ENCODE data around the gene LIME1.

The LIME1 gene

DNA sequence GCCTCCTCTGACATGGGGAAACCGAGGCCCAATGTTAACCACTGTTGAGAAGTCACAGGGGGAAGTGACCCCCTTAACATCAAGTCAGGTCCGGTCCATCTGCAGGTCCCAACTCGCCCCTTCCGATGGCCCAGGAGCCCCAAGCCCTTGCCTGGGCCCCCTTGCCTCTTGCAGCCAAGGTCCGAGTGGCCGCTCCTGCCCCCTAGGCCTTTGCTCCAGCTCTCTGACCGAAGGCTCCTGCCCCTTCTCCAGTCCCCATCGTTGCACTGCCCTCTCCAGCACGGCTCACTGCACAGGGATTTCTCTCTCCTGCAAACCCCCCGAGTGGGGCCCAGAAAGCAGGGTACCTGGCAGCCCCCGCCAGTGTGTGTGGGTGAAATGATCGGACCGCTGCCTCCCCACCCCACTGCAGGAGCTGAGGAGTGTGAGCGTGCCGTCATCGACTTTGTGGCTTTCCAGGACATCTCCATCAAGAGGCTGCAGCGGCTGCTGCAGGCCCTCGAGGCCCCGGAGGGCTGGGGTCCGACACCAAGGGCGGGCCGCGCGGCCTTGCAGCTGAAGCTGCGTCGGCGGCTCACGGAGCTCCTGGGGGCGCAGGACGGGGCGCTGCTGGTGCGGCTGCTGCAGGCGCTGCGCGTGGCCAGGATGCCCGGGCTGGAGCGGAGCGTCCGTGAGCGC, 38.5 kb upstream of the LIME1 start:
- Histone ChIP-seq H3K79me2 (peaks cover 41% of the 10 kb centered on the region), H3K4me2 (ENCODE audit: low read length) (no peak overlapping the region), H3K9ac (no peak overlapping the region), H2AFZ (no peak overlapping the region), H3K36me3 (ENCODE audit: control insufficient read depth, insufficient read depth, low read length) (no peaks in the 10 kb centered on the region), H3K4me3 (ENCODE audit: low read depth, low read length) (no peak overlapping the region), H3K27ac (no peak overlapping the region), H3K27me3 (ENCODE audit: control insufficient read depth, insufficient read depth, low read length) (no peaks in the 10 kb centered on the region), H3K9me3 (ENCODE audit: control insufficient read depth, low read length) (no peaks in the 10 kb centered on the region), H3K4me1 (no peaks in the 10 kb centered on the region)
- TF ChIP-seq, protein P1, sequence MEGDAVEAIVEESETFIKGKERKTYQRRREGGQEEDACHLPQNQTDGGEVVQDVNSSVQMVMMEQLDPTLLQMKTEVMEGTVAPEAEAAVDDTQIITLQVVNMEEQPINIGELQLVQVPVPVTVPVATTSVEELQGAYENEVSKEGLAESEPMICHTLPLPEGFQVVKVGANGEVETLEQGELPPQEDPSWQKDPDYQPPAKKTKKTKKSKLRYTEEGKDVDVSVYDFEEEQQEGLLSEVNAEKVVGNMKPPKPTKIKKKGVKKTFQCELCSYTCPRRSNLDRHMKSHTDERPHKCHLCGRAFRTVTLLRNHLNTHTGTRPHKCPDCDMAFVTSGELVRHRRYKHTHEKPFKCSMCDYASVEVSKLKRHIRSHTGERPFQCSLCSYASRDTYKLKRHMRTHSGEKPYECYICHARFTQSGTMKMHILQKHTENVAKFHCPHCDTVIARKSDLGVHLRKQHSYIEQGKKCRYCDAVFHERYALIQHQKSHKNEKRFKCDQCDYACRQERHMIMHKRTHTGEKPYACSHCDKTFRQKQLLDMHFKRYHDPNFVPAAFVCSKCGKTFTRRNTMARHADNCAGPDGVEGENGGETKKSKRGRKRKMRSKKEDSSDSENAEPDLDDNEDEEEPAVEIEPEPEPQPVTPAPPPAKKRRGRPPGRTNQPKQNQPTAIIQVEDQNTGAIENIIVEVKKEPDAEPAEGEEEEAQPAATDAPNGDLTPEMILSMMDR (IDR thresholded peaks at IDR 0.05): no peak

DNA sequence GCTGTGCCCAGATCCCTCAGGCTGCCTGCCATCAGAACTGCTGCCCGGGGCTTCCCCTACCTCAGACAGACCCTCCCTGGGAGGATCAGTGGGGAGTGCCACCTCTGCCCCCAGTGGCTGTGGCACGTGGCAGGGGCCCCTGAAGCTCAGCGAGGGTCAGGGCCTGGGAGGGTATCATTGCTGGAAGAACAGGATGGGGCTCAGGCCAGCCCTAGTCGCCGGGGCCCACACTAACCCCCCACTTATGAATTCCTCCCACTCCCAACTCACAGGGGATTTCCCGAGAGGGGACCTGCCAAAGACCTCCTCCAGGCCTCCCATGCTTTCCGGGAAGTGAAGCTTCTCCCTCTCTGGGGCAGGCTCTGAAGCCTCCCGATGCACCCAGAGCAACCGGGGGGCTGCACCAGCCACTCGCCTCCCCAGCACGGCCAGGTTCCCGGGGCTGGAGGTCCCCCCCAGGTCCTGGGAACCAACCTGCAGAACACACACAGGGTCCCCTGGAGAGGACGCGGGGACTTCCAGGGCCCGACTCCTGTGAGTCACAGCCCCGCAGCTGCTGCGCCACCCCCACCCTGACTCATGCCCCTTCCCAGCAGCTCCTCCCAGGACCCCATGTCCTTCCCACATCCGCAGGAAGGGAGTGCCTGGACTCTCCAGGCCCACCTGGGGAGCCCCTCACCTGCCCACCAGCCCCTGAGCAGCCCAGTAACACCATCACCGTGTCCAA, 37.6 kb upstream of the LIME1 start:
- no peak overlapping the region for H3K9ac ChIP-seq
- H3K79me2 ChIP-seq: peaks cover 48% of the 10 kb centered on the region
- no peaks in the 10 kb centered on the region for H3K36me3 ChIP-seq (ENCODE audit: control insufficient read depth, insufficient read depth, low read length)
- no peaks in the 10 kb centered on the region for H3K27me3 ChIP-seq (ENCODE audit: control insufficient read depth, insufficient read depth, low read length)
- H3K4me1 ChIP-seq: no peaks in the 10 kb centered on the region
- H2AFZ ChIP-seq: no peak overlapping the region
- no peak overlapping the region for H3K4me3 ChIP-seq (ENCODE audit: low read depth, low read length)
- TF ChIP-seq, protein P1 (IDR thresholded peaks at IDR 0.05): no peak
- H3K9me3 ChIP-seq (ENCODE audit: control insufficient read depth, low read length): no peaks in the 10 kb centered on the region
- H3K4me2 ChIP-seq (ENCODE audit: low read length): no peak overlapping the region
- no peak overlapping the region for H3K27ac ChIP-seq

DNA sequence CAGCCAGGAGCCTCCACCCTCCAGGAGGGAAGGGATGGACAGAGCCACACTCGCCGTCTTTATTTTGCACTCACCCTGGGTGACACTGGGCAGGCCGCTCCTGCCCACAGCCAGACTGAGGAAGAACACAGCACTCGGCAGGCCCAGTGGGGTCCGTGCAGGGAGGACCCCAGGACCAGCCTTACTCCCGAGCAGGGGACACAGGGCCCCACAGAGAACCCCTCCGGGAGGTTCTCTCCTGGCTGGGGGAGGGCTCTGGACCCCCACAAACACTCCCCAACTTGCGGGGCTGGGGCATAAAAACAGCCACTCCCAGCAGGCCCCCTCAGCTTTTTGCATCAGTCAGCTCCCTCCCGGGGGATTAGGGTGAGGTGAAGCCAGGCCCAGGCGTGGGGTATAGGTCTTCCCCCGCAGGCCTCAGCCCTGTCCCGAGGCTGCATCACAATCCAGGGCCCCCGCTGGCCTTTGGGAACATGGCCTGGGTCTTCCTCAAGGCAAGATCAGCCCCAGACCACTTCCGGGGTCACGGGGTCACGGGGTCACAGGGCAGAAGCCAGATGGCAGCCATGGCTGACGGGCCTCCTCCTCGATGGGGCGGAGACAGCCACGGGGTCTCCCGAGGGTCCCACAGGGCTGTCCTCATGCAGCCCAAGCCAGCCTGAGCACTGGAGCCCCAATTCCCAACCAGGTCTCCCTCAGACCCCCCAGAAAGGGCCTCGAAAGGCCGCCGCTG, 36.8 kb upstream of the LIME1 start:
- Histone ChIP-seq H3K27ac (no peak overlapping the region), H2AFZ (no peak overlapping the region), H3K9me3 (ENCODE audit: control insufficient read depth, low read length) (no peaks in the 10 kb centered on the region), H3K4me3 (ENCODE audit: low read depth, low read length) (no peak overlapping the region), H3K4me1 (no peaks in the 10 kb centered on the region), H3K36me3 (ENCODE audit: control insufficient read depth, insufficient read depth, low read length) (no peaks in the 10 kb centered on the region), H3K27me3 (ENCODE audit: control insufficient read depth, insufficient read depth, low read length) (no peaks in the 10 kb centered on the region), H3K9ac (no peak overlapping the region), H3K79me2 (peaks cover 48% of the 10 kb centered on the region), H3K4me2 (ENCODE audit: low read length) (no peak overlapping the region)
- TF ChIP-seq, protein P1 (IDR thresholded peaks at IDR 0.05): no peak

DNA sequence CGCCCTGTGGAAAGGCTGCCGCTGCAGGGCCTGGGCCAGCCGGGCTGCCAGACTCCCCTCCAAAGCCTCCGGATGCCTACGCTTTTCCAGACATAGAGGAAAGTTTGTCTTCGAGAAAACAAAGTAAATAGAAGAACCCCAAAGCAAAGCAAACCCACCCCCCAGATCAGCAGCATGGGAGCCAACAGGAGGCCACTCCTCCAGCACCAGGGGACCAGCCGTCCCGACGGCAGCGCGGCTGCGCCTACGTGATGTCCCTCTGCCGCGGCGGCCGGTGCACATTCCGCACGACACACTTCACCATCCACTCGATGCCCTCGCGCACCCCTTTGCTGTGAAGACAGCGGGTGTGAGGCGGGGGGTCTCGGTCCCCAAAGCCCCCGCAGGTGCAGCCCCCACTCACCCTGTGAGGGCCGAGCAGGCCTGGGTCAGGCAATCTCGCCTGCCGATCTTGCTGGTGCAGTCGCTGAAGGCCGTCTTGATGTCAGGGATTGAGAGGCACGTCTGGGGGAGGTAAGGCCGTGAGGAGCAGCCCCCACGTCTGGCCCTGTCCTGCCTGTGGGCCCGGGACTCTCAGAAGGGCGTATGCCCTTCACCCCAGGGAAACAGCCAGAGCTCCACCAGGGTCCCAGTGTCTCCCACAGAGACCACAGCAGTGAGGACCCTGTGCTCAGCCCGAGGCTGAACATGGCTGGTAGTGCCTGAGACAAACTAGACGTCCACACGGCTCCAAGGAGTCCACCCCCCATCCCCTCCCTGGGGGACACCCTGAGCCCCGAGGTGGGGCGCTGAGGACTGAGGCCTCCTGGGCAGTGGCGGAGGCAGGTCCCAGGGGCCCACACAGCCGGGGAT, 36.0 kb upstream of the LIME1 start:
- TF ChIP-seq, protein P1 (IDR thresholded peaks at IDR 0.05): no peak
- peaks cover 48% of the 10 kb centered on the region for H3K79me2 ChIP-seq
- H3K4me3 ChIP-seq (ENCODE audit: low read depth, low read length): no peak overlapping the region
- H3K27ac ChIP-seq: no peak overlapping the region
- H2AFZ ChIP-seq: no peak overlapping the region
- no peaks in the 10 kb centered on the region for H3K9me3 ChIP-seq (ENCODE audit: control insufficient read depth, low read length)
- no peaks in the 10 kb centered on the region for H3K36me3 ChIP-seq (ENCODE audit: control insufficient read depth, insufficient read depth, low read length)
- H3K27me3 ChIP-seq (ENCODE audit: control insufficient read depth, insufficient read depth, low read length): no peaks in the 10 kb centered on the region
- H3K4me2 ChIP-seq (ENCODE audit: low read length): no peak overlapping the region
- H3K9ac ChIP-seq: no peak overlapping the region
- H3K4me1 ChIP-seq: no peaks in the 10 kb centered on the region

Measured in parathyroid adenoma (tissue), 2 donors.